Activated gamma-delta T cell (primary cell): Measurements from ENCODE around the gene PROCR.
"Not testable (repeated sequence)": the region's sequence is repeated elsewhere in the genome, so short reads cannot be mapped to it uniquely, and the experiment has no call there.

Experiments used
- DNase-seq: peaks from one replicate; lab custom pipeline; 2025; lab: John Stamatoyannopoulos, UW
- total RNA-seq, 2 donors: gene quantifications; one replicate each; lab custom pipeline; 2026; lab: John Stamatoyannopoulos, UW

PROCR gene
- total RNA-seq = 3.1 to 5.2 reads per million in 2 donors

DNA sequence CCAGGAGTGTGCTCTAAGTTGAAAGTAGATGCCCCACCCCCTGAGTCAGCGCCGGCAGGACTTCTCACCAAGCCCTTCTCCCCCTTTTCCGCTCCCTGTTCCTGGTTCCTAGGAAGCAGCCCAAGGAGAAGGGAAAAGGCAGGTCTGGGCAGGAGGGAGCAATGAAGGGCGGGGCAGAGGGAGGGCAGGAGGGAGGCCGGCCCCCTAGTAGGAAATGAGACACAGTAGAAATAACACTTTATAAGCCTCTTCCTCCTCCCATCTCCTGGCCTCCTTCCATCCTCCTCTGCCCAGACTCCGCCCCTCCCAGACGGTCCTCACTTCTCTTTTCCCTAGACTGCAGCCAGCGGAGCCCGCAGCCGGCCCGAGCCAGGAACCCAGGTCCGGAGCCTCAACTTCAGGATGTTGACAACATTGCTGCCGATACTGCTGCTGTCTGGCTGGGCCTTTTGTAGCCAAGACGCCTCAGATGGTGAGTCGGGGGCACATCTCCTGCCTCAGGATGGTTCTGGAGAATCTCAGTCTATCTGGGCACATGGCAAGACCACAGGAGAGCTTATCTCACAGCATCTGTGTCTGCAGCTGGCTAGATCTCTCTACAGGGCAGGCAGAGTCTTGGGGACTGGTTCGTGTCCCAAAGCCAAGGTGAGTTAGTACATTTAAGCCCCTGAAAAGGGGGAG is at the start of gene PROCR:
Gene PROCR, plus strand, starts transcription at position 320 of the 681 bp plus-strand sequence. Its CDS starts 83 bp downstream, at position 403.
- no peak for DNase-seq

DNA sequence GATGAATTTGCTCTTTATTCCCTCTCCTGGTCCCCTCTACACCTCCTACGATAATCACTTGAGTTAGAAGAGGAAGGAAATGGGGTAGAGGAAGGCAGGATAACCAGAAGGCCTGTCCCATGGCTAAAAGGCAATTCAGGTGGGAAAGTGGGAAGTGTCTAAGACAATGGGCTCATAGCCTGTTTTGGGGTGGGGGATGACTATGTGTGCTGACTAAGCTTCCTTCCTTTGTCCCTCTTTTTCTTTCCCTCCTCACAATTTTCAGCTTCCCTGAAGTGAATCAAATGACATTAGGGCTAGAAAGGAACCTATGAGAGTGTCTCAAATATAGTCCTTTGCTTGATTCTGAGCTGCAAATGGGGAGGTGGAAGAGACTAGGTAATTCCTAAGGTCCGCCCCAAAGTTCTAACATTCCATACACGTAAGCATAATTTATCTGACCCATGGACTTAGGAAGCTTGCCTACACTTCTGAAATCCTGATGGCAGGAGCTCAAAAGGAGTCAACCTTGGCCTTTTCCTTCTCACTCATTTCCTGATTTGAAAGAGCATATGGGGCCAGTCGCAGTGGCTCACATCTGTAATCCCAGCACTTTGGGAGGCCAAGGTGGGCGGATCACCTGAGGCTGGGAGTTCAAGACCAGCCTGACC is 49.0 kb upstream of the PROCR start:
- no peak for DNase-seq

DNA sequence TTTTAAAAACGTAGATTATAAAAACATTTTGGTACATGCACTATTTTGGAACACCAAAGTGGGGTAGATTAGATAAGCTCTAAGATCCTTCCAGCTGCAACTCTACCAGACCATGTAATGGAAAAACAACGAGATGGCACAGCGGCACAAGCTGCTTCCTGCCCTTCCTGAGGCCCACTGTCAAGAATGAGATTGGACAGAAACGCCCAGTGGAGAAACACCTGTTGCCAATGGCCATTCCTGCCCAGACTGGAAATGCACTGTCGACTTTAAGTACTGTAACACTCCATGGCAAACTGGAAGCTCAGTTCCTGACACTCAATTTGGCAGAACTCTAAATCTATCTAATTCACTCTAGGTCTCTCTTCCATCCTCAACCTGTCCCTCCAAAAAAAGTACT is 46.1 kb upstream of the PROCR start:
- no peak for DNase-seq

DNA sequence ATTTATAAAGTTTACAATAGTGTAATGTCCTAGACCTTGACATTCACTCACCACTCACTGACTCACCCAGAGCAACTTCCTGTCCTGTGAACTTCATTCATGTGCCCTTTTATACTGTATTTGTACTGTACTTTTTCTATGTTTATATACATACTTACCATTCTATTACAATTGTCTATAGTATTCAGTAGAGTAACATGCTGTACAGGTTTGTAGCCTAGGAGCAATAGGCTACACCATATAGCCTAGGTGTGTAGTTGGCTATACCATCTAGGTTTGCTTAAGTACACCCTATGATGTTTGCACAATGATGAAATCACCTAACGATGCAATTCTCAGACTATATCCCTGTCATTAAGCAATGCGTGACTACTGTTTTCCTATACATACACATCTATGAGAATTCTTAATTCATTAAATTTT is 42.2 kb upstream of the PROCR start:
- no peak for DNase-seq

DNA sequence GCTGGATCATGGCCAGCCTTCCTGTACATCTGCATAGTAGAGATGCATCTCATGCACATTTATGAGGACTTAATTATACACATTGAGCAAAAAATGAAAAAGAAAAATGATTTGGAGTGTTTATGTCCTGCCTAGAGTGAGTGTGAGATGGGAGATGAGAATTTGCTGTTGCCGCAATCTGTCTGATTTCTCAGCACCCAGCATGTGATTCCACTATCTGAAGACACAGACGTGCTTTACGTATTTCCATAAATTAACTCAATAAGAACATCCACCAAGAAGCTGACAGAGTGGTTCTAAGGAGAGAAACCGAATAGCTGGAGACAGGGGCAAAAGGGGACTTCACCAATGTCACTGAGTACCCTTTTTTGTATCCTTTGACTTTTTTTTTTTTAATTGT is 39.9 kb upstream of the PROCR start:
- DNase-seq = no peak

DNA sequence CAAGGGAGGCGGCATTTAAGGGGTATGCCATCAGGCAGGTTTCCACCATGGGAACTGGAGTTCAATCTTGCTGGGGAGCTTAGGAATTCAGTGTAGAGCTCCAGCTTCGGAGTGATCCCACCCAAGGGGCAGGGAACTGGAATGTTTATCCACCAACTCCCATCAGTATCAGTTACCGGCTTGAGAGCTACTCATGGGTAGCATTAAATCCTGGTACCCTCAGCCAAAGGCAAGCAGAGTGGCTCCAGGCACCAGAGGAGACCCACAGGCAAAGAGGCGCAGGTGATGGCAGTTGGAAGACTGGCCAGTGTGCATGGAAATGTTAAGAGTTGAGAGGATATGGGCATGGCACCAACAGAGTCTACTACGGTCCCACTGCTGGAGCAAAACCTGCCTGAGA is 38.8 kb upstream of the PROCR start:
- DNase-seq = no peak

DNA sequence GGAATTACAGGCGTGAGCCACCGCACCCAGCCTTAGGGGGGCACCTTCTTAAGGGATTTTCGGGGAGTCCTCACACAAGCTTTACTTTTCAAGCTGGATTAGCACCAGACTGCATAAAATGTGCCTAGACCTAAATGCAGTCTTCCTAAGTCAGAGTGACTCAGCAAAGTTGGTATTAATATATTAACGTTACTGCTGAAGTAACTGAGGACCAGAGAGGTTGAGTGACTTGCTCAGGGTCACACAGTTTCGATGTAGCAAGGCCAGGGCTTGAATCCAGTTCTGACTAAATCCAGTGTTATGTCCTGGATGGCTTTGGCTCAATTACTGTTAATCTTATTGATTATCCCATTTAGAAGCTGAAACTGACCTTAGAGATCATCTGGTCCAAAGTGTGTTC is 38.1 kb upstream of the PROCR start:
- no peak for DNase-seq

DNA sequence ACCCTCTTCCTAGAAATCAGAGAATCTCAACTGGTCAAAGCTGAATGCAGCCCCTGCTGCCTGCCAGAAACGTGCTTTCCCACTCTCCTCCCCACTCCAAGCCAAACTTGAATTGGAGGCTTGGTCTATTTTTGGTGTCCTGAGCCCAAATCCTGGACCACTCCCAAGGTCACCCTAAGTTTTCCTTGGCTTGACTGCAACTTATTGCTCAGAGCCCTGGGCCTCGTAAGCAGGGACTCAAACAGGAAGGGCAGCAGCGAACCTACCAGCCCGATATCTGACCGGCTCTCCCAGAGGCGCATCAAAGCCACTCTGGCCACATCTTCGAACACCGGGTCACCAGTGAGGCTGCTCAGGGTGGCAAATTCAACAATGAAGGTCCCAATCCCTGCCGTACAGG is 37.4 kb upstream of the PROCR start:
- no peak for DNase-seq

DNA sequence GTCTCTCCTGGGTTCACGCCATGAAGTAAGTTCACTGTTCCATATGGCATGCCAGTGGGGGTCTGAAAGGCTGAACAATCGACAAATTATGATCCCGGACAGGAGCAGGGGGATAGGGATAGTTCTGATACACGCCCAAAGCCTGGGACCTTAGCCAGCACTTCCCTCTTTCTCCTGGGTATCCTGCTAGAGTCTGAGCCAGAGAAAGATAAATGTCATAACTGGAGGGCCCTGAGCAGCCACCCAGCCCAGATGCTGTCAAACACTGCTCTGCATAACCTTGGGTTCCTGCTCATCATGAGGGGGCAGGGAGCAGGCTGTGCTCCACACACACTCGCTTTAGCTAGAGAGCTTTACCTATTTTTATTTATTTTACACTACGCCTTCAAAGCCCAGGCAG is 37.0 kb upstream of the PROCR start:
- no peak for DNase-seq

DNA sequence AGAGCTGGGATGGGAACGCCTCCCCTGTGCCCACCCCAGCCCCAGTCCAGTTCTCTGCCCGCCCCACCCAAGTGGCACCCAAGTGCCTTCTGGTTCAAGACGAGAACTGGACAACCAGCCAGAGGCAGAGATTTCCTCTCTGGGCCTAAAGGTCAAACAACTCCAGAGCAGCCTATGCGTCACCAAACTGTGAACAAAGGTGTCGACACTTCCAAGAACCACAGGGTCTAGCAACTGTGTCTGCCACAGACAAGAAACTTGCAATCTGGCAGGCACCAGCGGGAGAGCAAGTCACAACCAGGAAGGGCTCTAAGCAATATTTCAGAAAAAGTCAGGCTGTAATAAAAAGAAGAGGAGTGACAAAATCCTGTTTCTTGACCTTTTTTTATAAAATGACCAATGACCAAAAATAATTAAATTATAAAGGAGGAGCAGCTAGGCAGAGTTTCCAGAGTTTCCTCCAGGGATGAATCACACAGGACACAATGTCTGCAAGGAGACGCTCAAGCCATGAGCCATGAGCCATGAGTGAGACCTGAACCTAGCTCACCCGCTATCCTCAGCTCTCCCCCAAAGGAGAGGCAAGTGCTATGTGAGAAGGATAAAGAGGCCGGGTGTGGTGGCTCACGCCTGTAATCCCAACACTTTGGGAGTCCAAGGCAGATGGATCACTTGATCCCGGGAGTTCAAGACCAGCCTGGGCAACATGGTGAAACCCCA is 35.8 kb upstream of the PROCR start:
- no peak for DNase-seq

DNA sequence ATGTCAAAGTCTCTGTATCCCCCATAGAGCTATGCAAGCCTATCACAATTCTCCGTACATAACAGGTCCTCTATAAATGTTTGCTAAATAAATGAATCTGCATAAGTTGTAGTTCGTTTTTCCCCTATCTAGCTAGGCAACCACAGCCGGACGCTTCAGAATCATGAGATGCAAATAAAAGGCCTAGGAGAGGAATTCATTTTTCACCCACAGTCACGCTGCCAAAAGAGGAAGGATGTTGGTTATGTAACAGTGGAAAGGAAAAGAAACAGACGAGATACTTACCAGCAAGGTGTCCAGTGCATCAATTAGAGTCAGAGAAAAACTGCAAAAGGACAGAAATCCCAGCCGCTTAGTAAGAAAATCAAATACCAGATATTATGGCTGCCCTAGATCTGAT is 27.2 kb upstream of the PROCR start:
- no peak for DNase-seq

DNA sequence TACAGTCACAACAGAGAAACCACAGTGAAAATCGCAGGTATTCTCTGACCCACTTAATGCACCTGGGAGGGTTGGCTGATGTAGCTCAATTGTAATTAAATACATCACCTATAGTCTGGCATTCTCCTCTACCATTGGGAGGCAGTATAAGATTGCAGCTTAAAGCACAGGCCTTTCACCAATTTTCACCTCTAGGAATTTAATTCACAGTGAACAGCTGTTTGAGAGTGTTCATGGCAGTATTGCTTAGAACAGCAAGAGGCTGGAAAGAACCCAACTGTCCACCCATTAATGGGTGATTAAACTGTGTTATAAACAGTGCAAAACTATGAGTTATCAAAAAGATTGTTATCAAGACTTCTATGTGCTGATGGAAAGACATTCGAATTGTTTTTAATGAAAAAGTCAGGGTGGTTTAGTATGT is 26.7 kb upstream of the PROCR start:
- DNase-seq = no peak

DNA sequence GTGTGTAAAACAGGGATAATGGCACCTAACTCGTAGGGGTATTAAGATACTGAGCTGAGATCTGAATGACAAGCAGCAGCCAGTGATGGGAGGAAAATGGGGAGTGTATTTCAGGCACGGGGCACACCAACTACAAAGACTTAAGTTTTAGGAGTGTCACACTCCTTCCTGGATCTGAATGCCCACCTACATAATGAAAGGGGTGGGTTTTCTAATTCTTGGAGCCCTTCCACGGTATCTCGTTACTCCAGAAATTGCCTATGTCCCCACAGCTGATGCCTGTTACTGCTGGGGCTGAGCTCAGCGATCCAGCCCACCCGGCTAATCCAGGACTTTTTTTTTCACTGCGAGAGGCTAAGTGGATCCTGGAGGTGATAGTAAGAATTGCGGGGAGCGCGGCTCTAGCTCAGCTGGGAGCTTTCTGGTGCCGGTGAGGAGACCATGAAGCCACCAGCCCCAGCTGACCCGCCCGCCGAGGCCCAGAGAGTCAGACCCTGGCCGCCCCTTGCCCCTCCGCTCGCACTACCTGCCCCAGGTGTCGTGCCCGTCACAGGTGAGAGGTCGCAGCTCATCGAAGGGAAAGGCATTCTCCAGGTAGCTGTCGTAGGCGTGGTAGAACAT is 25.5 kb upstream of the PROCR start:
- no peak for DNase-seq

DNA sequence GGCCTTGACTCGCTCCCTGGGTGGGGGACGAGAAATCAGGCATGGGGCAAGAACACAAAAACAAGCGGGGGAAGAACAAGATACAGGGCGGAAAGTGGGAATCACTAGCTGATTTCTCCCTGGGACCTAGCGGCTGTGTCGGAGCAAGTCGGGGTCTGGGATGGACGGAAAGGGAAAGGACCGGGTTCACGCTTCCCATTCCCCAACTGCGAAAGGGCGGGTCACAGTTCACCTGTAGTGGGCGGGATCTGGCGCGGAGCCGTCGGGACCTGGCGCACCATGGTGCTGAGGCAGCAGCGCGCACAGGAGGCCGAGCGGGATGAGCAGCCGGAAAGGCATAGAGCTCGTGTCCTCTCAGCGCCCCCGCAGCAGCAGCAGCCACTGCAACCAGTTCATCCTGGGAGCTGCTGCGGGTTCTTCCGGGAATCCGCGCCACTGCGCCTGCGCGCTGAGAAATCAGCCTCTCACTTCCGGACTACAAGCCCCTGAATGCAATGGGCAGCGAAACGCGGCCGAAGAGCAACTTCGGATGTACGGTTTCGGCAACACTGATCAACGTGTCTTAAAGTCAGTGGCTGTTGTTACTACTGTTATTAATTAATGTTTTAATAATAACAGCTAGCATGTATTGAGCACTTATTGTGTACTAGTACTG is 24.8 kb upstream of the PROCR start, which contains the start of gene EDEM2:
Gene EDEM2, minus strand, starts transcription at position 417 of the 655 bp plus-strand sequence. Its CDS starts 78 bp downstream, at position 339.
- peak; percentile 89 for DNase-seq

DNA sequence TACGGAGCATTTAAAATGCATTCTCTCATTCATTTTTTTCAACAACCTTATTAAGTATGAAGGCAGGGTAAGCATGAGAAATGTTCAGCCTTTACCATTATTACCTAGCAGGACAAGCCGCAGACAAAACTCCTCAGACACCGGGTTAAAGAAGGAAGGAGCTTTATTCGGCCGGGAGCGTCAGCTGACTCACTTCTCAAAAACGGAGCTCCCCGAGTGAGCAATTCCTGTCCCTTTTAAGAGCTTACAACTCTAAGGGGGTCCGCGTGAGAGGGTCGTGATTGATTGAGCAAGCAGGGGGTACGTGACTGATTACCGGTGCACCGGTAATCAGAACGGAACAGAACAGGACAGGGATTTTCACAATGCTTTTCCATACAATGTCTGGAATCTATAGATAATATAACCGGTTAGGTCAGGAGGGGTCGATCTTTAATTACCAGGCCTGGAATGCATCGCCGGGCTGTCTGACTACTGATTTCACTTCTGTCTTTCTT is 24.2 kb upstream of the PROCR start:
- not testable (repeated sequence) for DNase-seq

DNA sequence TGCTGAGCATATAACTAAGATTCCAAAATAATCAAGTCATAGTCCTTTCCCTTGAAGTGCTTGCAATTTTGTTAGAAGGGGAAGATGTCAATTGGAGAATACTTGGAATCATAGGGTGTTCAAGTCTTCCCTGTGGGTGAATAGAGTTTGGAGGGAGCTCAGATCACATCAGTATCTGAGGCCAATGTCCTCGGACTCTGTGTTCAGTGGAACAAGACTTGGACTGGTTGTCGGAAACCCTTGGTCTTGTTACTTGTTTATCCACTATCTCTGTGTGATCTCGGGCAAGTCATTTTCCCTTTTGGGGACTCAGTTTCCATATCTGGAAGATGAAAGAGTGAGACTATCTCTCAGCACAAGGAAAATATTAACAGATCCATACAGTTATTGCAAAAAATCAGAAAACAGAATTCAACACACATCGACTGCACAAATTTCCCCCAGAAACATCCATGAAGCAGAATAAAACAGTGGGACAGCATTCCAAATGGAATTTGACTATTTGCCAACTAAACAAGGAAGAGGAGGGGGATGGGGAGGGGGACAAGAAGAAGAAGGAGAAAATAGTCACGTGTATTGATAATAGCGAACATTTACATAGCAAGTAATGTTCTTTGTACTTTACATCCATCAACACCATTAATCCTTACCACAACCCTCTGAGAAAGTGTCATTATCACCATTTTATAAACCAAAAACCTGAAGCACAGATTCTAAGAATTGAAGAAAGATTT is 20.9 kb upstream of the PROCR start:
- no peak for DNase-seq

DNA sequence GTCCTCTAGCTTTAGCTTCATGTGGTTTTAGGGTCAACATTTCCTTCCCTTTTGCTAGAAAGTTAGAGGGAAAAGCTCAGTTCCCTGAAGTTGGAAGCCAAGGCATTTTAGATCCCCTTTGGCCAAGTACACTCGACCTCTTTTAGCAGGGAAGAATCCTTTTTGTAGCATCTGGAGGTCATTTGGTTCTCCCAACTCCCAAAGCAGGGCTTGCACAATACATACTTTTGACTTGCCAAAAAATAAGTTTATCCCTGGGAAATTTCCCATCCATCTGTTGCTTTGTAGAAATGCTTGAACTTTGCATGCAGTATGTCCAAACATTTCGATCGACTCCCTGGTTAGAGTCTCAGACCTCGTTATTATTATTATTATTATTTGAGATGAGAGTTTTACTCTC is 20.1 kb upstream of the PROCR start:
- no peak for DNase-seq

DNA sequence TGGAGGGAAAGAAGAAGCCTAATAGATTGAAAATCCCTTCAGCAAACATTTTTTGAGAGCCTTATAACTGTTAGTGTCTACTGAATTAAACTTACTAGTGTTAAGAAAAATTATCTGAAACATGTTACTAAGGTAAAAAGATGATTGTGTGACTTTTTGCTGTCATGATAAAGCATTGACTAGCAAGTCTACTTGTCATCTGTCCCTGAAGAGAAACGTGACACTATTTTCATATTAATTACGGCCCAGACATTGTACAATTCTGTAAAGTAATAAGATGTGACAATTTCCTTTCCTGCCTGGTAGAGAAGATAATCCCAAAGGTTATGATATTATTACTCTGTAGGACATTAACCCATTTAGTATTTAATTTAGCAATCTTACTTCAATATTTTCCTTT is 15.9 kb upstream of the PROCR start:
- no peak for DNase-seq

DNA sequence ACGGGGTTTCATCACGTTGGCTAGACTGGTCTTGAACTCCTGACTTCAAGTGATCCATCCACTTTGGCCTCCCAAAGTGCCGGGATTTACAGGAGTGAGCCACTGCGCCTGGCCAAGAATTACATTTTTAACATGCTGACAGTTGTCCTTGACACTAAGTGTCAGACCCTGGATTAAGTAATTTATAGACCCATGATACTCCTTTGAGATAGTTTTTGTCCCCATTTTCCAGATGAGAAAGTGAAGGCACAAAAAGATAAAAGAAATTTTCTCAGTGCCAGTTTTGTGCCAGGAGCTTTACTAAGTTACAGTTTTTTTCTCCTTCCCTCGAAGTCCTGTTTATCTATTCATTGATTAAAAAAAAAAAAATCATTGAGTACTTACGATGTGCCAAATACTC is 14.9 kb upstream of the PROCR start:
- no peak for DNase-seq

DNA sequence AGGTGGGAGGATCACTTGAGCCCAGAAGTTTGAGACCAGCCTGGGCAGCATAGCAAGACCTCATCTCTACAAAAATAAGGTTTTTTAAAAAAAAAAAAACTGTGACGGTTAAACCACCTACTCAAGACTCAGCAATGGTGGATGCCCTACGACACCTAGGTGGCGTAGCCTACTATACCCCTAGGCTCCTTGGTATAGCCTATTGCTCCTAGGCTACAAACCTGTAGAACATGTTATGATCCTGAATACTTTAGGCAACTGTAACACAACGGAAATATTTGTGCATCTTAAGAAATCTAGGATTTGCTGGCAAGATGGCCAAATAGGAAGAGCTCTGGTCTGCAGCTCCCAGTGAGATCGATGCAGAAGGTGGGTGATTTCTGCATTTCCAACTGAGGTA is 11.5 kb upstream of the PROCR start:
- not testable (repeated sequence) for DNase-seq

DNA sequence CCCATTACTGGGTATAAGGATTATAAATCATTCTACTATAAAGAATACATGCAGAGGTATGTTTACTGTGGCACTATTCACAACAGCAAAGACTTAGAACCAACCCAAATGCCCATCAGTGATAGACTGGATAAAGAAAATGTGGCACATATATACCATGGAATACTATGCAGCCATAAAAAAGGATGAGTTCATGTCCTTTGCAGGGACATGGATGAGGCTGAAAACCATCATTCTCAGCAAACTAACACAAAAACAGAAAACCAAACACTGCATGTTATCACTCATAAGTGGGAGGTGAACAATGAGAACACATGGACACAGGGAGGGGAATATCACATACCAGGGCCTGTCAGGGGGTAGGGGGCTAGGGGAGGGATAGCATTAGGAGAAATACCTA is 7.3 kb upstream of the PROCR start:
- DNase-seq = not testable (repeated sequence)
